Neural progenitor cell (in vitro differentiated cells): ENCODE results near the gene FCER2. TPM values are rescaled to one million over a fixed set of nuclear protein-coding genes. Genes with fewer than 3 reads are reported as not detected.

Experiments
- DNase-seq: peaks from one replicate; pipeline ENCODE4 v3.0.0-alpha.2; 2016; ENCODE audit warnings: low spot score
- H2AFZ ChIP-seq: fragments of 200-600 bp; sonication (generic); replicated peaks from 2 replicates; pipeline ENCODE4 v1.6.1; 2016; ENCODE audit warnings: antibody characterized with exemption
- H3F3A ChIP-seq: fragments of 200-600 bp; sonication (generic); 2 replicates; pipeline ENCODE4 v1.6.1; 2016; ENCODE audit warnings: antibody characterized with exemption, low read depth
- H3K27ac ChIP-seq: fragments of 200-600 bp; sonication (generic); 2 replicates; pipeline ENCODE4 v1.5.1; 2016; ENCODE audit warnings: mild to moderate bottlenecking
- H3K27me3 ChIP-seq: fragments of 200-600 bp; sonication (generic); 2 replicates; pipeline ENCODE4 v1.6.1; 2016; ENCODE audit warnings: mild to moderate bottlenecking, moderate library complexity
- H3K36me3 ChIP-seq: fragments of 200-600 bp; sonication (generic); 2 replicates; pipeline ENCODE4 v1.5.1; 2016
- H3K4me1 ChIP-seq: fragments of 200-600 bp; sonication (generic); 2 replicates; pipeline ENCODE4 v1.6.1; 2016; ENCODE audit warnings: mixed run types
- H3K4me2 ChIP-seq: fragments of 200-600 bp; sonication (generic); 2 replicates; pipeline ENCODE4 v1.6.1; 2016
- H3K4me3 ChIP-seq: fragments of 200-600 bp; sonication (generic); 2 replicates; pipeline ENCODE4 v1.5.1; 2016
- H3K79me2 ChIP-seq: fragments of 200-600 bp; sonication (generic); 2 replicates; pipeline ENCODE4 v1.6.1; 2016; ENCODE audit warnings: low read depth
- H3K9ac ChIP-seq: fragments of 200-600 bp; sonication (generic); 2 replicates; pipeline ENCODE4 v1.6.1; 2016
- H3K9me3 ChIP-seq: fragments of 200-600 bp; sonication (generic); 2 replicates; pipeline ENCODE4 v1.5.1; 2016; ENCODE audit warnings: low read depth
- H4K20me1 ChIP-seq: fragments of 200-600 bp; sonication (generic); 2 replicates; pipeline ENCODE4 v1.6.1; 2016; ENCODE audit warnings: low read depth
- H3K27ac Mint-ChIP-seq: 3 replicates; pipeline ENCODE4 v1.8.0; 2021; ENCODE audit warnings: mixed read lengths
- H3K27me3 Mint-ChIP-seq: 2 replicates; pipeline ENCODE4 v1.8.0; 2022; ENCODE audit warnings: low read depth, mild to moderate bottlenecking, inconsistent platforms, moderate library complexity, mixed read lengths; ENCODE audit not compliant: insufficient read depth
- H3K36me3 Mint-ChIP-seq: 3 replicates; pipeline ENCODE4 v1.8.0; 2021; ENCODE audit warnings: mixed read lengths
- H3K4me1 Mint-ChIP-seq: 3 replicates; pipeline ENCODE4 v1.8.0; 2021; ENCODE audit warnings: mixed read lengths
- H3K4me3 Mint-ChIP-seq: 3 replicates; pipeline ENCODE4 v1.8.0; 2021; ENCODE audit warnings: mild to moderate bottlenecking, moderate library complexity, mixed read lengths
- H3K9me3 Mint-ChIP-seq: 3 replicates; pipeline ENCODE4 v1.8.0; 2020; ENCODE audit warnings: mixed read lengths
- EZH2 ChIP-seq: fragments of 200-600 bp; sonication (generic); IDR thresholded peaks from 2 replicates; pipeline ENCODE4 v1.6.1; 2017; ENCODE audit warnings: antibody characterized with exemption, mild to moderate bottlenecking, moderate library complexity
- EZH2phosphoT487 ChIP-seq: fragments of 200-600 bp; sonication (generic); IDR thresholded peaks from 2 replicates; pipeline ENCODE4 v1.6.1; 2017; ENCODE audit warnings: antibody characterized with exemption
- total RNA-seq: library from RNA; depleted of rRNA; stranded (reverse); fragments of >200 nt; gene quantifications from 2 replicates; pipeline ENCODE4 v1.2.3, GENCODE V29; 2015; ENCODE audit warnings: low replicate concordance
- TF ChIP-seq, protein P1 (sequence below): fragments of 200-600 bp; sonication (generic); IDR thresholded peaks from 2 replicates; pipeline ENCODE4 v1.5.1; 2017; ENCODE audit warnings: antibody characterized with exemption, mild to moderate bottlenecking

FCER2 gene
- total RNA-seq, 1 donor from 2014 or later: not detected

- H3K27me3 ChIP-seq: peaks cover 63% of the 10 kb centered on the region
- TF ChIP-seq EZH2phosphoT487: no peak
- TF ChIP-seq EZH2: no peak
- TF ChIP-seq, protein P1, sequence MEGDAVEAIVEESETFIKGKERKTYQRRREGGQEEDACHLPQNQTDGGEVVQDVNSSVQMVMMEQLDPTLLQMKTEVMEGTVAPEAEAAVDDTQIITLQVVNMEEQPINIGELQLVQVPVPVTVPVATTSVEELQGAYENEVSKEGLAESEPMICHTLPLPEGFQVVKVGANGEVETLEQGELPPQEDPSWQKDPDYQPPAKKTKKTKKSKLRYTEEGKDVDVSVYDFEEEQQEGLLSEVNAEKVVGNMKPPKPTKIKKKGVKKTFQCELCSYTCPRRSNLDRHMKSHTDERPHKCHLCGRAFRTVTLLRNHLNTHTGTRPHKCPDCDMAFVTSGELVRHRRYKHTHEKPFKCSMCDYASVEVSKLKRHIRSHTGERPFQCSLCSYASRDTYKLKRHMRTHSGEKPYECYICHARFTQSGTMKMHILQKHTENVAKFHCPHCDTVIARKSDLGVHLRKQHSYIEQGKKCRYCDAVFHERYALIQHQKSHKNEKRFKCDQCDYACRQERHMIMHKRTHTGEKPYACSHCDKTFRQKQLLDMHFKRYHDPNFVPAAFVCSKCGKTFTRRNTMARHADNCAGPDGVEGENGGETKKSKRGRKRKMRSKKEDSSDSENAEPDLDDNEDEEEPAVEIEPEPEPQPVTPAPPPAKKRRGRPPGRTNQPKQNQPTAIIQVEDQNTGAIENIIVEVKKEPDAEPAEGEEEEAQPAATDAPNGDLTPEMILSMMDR: no peak
- H3K27me3 Mint-ChIP-seq: peaks cover 33% of the 10 kb centered on the region
- no peaks in the 10 kb centered on the region for H3K9me3 ChIP-seq
- H3K36me3 Mint-ChIP-seq: no peaks in the 10 kb centered on the region
- H3K9me3 Mint-ChIP-seq: peaks cover 5% of the 10 kb centered on the region
- H3K4me2 ChIP-seq: no peak overlapping the region
- H3K4me3 ChIP-seq: no peak overlapping the region
- no peak overlapping the region for H3K27ac Mint-ChIP-seq
- no peaks in the 10 kb centered on the region for H3F3A ChIP-seq
- H3K4me3 Mint-ChIP-seq: no peak overlapping the region
- no peaks in the 10 kb centered on the region for H3K36me3 ChIP-seq
- peaks cover 4% of the 10 kb centered on the region for H4K20me1 ChIP-seq
- no peak overlapping the region for H3K27ac ChIP-seq
- H3K9ac ChIP-seq: no peak overlapping the region
- H3K4me1 ChIP-seq: no peaks in the 10 kb centered on the region
- DNase-seq: no peak
- H2AFZ ChIP-seq: no peak overlapping the region
- H3K79me2 ChIP-seq: no peaks in the 10 kb centered on the region
- H3K4me1 Mint-ChIP-seq: no peaks in the 10 kb centered on the region
Observed at GRCh38 chr19:7725791-7726190, 23.9 kb upstream of the FCER2 start.

- peaks cover 20% of the 10 kb centered on the region for H3K27me3 Mint-ChIP-seq
- peaks cover 2% of the 10 kb centered on the region for H3K9me3 Mint-ChIP-seq
Observed at GRCh38 chr19:7722231-7722651, 20.3 kb upstream of the FCER2 start.

DNA sequence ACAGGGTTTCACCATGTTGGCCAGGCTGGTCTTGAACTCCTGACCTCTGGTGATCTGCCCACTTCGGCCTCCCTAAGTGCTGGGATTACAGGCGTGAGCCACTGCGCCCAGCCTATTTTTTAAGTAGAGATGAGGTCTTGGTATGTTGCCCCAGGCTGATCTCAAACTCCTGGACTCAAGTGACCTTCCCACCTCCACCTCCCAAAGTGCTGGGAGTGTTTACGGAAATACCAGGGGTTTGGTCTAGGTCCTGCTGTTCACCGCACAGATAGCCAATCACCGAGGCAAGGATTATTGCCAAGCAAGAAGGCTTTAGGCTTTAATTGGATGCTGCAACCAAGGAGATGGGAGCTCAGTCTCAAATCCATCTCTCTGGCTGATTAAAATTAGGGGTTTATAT lies 18.4 kb upstream of the FCER2 start:
- H3K27ac Mint-ChIP-seq: no peak overlapping the region
- Histone ChIP-seq H3K79me2 (no peaks in the 10 kb centered on the region), H3F3A (no peaks in the 10 kb centered on the region), H3K9me3 (no peaks in the 10 kb centered on the region), H3K36me3 (no peaks in the 10 kb centered on the region), H3K4me1 (no peaks in the 10 kb centered on the region), H3K4me3 (no peak overlapping the region), H3K27me3 (peaks cover 8% of the 10 kb centered on the region), H3K27ac (no peak overlapping the region), H4K20me1 (no peaks in the 10 kb centered on the region), H2AFZ (no peak overlapping the region), H3K4me2 (no peak overlapping the region), H3K9ac (no peak overlapping the region)
- no peaks in the 10 kb centered on the region for H3K36me3 Mint-ChIP-seq
- no peak overlapping the region for H3K4me3 Mint-ChIP-seq
- TF ChIP-seq EZH2 (no peak), EZH2phosphoT487 (no peak)
- TF ChIP-seq, protein P1: no peak
- no peak for DNase-seq
- peaks cover 12% of the 10 kb centered on the region for H3K27me3 Mint-ChIP-seq
- H3K9me3 Mint-ChIP-seq: peaks cover 2% of the 10 kb centered on the region
- H3K4me1 Mint-ChIP-seq: peaks cover 3% of the 10 kb centered on the region

More at GRCh38 chr19:7722231-7722651, 20.3 kb upstream of the FCER2 start:
- Histone ChIP-seq H3K79me2 (no peaks in the 10 kb centered on the region), H3K27ac (no peak overlapping the region), H3K36me3 (no peaks in the 10 kb centered on the region), H4K20me1 (no peaks in the 10 kb centered on the region), H2AFZ (no peak overlapping the region), H3K27me3 (peaks cover 27% of the 10 kb centered on the region), H3F3A (no peaks in the 10 kb centered on the region), H3K9ac (no peak overlapping the region), H3K9me3 (no peaks in the 10 kb centered on the region), H3K4me2 (no peak overlapping the region), H3K4me1 (no peaks in the 10 kb centered on the region), H3K4me3 (no peak overlapping the region)
- Mint-ChIP-seq H3K4me1 (peaks cover 3% of the 10 kb centered on the region), H3K36me3 (no peaks in the 10 kb centered on the region), H3K27ac (no peak overlapping the region), H3K4me3 (no peak overlapping the region)
- TF ChIP-seq, protein P1: no peak
- TF ChIP-seq EZH2phosphoT487 (no peak), EZH2 (no peak)
- peak; percentile 18 for DNase-seq
